Measurements from ENCODE around the gene PPP2R3A.

The PPP2R3A gene

DNA sequence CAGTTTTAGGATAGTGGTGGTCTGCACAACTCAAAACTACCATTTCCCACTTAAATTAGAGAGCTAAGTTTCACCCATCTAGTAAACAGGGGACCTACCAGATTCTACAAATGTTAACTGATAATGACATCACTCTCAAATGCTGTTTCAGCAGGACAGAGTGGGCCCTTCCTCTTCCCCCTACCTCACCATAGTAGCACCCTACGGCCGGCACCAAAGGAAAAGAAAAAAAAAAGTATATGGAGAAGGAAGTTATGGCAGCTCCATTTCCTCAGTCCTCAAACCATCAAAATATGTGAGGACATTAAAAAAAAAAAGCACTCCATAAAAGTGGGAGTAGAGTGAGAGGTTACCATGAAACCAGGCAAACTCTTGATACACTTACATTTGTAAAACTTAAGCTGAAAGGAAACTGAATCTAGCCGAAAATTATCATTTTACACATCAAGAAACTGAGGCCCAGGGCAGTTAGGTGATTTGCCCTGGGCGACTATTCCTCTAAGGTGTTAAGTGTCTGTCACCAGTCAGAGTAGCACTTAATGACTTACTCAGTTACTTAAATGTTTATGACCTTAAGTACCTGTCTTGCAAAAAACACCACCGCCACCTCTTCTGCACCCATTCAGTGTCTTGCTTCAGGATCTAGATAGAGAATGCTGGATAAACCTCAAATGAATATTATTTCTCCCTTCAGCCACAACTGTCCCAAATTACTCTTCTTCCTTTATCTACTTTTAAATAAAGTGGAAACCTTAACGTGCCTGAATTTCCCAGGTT, 227.9 kb downstream of the PPP2R3A start:
- POLR2A ChIA-PET, result interaction anchor here (1.8 kb wide), 1 partner anchor 55 kb away, joined by 5 read pairs; no protein-coding TSS in a partner anchor
- no peak for DNase-seq (ENCODE audit: low read depth, low spot score)
- H3K4me3 ChIP-seq (ENCODE audit: low read depth, low read length), result peak overlapping the region; percentile 80
- TF ChIP-seq, protein P1, sequence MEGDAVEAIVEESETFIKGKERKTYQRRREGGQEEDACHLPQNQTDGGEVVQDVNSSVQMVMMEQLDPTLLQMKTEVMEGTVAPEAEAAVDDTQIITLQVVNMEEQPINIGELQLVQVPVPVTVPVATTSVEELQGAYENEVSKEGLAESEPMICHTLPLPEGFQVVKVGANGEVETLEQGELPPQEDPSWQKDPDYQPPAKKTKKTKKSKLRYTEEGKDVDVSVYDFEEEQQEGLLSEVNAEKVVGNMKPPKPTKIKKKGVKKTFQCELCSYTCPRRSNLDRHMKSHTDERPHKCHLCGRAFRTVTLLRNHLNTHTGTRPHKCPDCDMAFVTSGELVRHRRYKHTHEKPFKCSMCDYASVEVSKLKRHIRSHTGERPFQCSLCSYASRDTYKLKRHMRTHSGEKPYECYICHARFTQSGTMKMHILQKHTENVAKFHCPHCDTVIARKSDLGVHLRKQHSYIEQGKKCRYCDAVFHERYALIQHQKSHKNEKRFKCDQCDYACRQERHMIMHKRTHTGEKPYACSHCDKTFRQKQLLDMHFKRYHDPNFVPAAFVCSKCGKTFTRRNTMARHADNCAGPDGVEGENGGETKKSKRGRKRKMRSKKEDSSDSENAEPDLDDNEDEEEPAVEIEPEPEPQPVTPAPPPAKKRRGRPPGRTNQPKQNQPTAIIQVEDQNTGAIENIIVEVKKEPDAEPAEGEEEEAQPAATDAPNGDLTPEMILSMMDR (IDR thresholded peaks at IDR 0.05; ENCODE audit: insufficient read depth, low read length, missing control alignments), result no peak
- CTCF ChIA-PET, result interaction anchor here (0.9 to 1.2 kb wide), 2 partner anchors 119 to 559 kb away, joined by 3 read pairs; partner anchors contain the start of gene STAG1

DNA sequence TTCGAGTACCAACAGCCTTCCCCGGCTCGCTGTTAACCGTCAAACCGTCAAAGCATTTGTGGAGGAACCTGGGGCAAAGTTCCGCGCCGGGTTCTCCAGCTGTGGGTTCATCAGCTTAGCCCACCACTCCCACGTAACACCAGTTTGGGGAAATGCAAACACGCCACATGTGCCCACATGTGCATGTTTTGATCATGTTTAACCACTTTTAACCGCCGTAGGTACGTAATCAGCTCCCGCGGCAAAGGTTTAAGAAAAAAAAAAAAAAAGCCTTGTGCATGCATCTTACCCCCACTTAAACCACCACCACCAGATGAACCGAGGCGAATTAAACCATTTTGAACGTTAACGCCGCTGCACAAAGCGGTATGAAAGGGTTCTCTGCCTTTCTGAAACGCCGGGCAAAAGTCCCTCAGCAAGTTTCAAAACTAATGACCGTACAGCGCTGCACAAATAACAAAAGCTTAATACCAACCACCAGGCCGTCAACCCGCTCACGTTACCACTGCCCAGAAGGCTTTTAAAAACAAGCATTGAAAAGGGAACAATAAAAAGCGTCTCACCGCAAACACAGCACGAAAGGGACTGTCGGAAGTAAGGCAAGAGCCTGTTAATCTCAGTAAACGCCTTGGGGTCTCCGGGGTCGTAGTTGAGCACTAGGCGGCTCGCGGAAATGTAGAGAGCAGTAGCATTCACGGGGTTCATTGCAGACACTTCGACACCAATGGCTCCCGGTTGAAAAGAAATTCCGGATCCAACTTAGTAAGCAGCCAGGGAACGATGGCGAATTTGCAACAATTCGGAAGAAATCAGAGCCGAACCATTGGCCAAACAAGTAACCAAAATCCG, 229.1 kb downstream of the PPP2R3A start:
- POLR2A ChIA-PET, result interaction anchor here (1.0 to 2.4 kb wide), 4 partner anchors 56 to 558 kb away, joined by 3 to 14 read pairs (median 4); partner anchors contain the start of gene STAG1
- peak overlapping the region; percentile 80 for H3K4me3 ChIP-seq (ENCODE audit: low read depth, low read length)
- CTCF ChIA-PET, result interaction anchor here (1.1 kb wide), 1 partner anchor 13 kb away, joined by 3 read pairs; no protein-coding TSS in a partner anchor
- DNase-seq (ENCODE audit: low read depth, low spot score), result no peak
- TF ChIP-seq, protein P1 (IDR thresholded peaks at IDR 0.05; ENCODE audit: insufficient read depth, low read length, missing control alignments), result no peak

GRCh38 chr3:136195258-136196063, 229.9 kb downstream of the PPP2R3A start:
- TF ChIP-seq, protein P1 (IDR thresholded peaks at IDR 0.05; ENCODE audit: insufficient read depth, low read length, missing control alignments), result no peak
- ChIA-PET POLR2A (interaction anchor here (0.6 to 2.4 kb wide), 6 partner anchors 32 to 557 kb away, joined by 3 to 14 read pairs (median 4); partner anchors contain the start of gene STAG1), CTCF (interaction anchor here (0.9 to 3.4 kb wide), 3 partner anchors 12 to 55 kb away, joined by 3 to 10 read pairs (median 3); no protein-coding TSS in a partner anchor)
- no peak for DNase-seq (ENCODE audit: low read depth, low spot score)
- H3K4me3 ChIP-seq (ENCODE audit: low read depth, low read length), result peak overlapping the region; percentile 80

DNA sequence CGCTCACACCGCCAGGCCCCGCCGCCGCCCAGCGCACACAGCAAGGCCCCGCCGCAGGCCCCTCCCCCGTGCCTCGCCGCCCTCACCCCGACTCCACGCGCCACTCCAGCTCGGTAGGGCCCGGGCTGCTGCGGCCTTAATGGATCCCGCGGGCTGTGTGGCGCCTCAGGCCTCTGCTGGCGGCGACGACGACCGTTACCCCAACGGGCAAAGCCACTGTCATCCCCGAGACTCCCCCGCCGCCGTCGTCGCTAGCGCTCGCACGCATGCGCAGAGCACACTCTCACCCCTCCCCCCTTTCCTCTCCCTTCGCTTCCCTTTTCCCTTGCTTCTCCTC, 230.5 kb downstream of the PPP2R3A start, which contains the start of gene MSL2:
TSS of gene MSL2 (minus strand) at position 272 of the 337 bp plus-strand sequence. CDS start 1,222 bp downstream, outside the sequence.
- no peak for DNase-seq (ENCODE audit: low read depth, low spot score)
- ChIA-PET POLR2A (interaction anchor here (0.5 to 2.4 kb wide), 13 partner anchors 13 to 721 kb away, joined by 3 to 14 read pairs (median 3); partner anchors contain the start of gene STAG1), CTCF (interaction anchor here (0.9 to 3.4 kb wide), 3 partner anchors 11 to 117 kb away, joined by 3 to 10 read pairs (median 3); no protein-coding TSS in a partner anchor)
- H3K4me3 ChIP-seq (ENCODE audit: low read depth, low read length), result peak within 1 kb of the TSS; percentile 80
- TF ChIP-seq, protein P1 (IDR thresholded peaks at IDR 0.05; ENCODE audit: insufficient read depth, low read length, missing control alignments), result no peak

GRCh38 chr3:136196401-136197158, 231.1 kb downstream of the PPP2R3A start:
- H3K4me3 ChIP-seq (ENCODE audit: low read depth, low read length), result peak overlapping the region; percentile 80
- ChIA-PET POLR2A (interaction anchor here (0.5 to 2.4 kb wide), 13 partner anchors 12 to 720 kb away, joined by 3 to 14 read pairs (median 3); partner anchors contain the start of gene STAG1), CTCF (interaction anchor here (0.8 to 3.4 kb wide), 5 partner anchors 11 to 556 kb away, joined by 3 to 10 read pairs (median 3); partner anchors contain the start of gene STAG1)
- TF ChIP-seq, protein P1 (IDR thresholded peaks at IDR 0.05; ENCODE audit: insufficient read depth, low read length, missing control alignments), result no peak
- peak; percentile 97 for DNase-seq (ENCODE audit: low read depth, low spot score)
